ENCODE data around the gene PRSS35. TPM values are rescaled to one million over a fixed set of nuclear protein-coding genes. Genes with fewer than 3 reads are reported as not detected.

PRSS35 gene, protein sequence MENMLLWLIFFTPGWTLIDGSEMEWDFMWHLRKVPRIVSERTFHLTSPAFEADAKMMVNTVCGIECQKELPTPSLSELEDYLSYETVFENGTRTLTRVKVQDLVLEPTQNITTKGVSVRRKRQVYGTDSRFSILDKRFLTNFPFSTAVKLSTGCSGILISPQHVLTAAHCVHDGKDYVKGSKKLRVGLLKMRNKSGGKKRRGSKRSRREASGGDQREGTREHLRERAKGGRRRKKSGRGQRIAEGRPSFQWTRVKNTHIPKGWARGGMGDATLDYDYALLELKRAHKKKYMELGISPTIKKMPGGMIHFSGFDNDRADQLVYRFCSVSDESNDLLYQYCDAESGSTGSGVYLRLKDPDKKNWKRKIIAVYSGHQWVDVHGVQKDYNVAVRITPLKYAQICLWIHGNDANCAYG
- total RNA-seq (2021) (not detected in 2 replicates), Bru-seq, nascent RNA (percentile 6 among the genes with signal in this experiment), BruChase-seq, experiment 1, labeled RNA remaining after a 2-hour chase (percentile 8 among the genes with signal in this experiment), BruChase-seq, experiment 2, labeled RNA remaining after a 6-hour chase (percentile 6 among the genes with signal in this experiment)
- long read RNA-seq: 0 reads

DNA sequence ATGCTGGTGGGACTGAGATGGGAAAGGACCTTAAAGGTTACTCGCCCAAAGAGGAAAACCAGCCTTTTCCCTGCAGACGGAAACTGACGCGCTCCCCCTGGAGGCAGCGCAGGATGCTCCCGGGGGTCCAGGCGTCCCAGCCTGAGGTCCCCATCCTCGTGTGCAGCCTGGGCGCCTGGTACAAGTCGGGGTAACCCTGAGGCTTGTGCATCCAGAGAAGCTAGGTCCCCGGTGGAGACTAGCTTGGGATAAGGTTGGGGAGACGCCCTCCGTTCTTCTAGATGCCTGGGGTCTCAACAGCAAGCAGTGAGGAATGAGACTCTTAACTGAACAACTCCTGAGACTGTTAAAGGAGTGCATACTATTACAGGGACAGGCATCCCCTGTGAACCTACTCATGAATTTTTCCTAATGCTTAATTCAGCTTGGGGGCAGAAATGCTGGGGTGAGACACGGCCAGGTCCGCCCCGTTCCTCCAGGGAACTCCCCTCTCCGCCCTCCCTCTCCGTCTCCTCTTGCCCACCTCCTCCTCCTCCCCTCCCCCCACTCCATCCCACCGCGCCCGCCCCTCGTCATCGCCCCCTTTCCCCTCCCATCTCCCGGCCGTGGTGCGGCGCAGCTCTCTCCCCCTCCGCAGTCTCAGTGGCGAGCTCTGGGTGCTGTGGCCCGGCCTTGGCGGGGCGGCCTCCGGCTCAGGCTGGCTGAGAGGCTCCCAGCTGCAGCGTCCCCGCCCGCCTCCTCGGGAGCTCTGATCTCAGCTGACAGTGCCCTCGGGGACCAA lies at the start of gene PRSS35:
PRSS35 (plus strand) TSS at position 634 of the 781 bp plus-strand sequence. CDS start 10,908 bp downstream, outside the sequence.
- Histone ChIP-seq H3K27me3 (ENCODE audit: insufficient read depth, low read depth) (no peaks in the 10 kb centered on the region), H4K20me1 (ENCODE audit: insufficient read depth) (no peaks in the 10 kb centered on the region), H3K4me1 (replicated peaks; ENCODE audit: insufficient read depth) (no peaks in the 10 kb centered on the region), H2AFZ (peak within 1 kb of the TSS; percentile 71), H3K9me2 (ENCODE audit: insufficient read depth) (no peaks in the 10 kb centered on the region), H3K79me2 (ENCODE audit: low read depth) (no peaks in the 10 kb centered on the region), H3K4me3 (peak within 1 kb of the TSS; percentile 53), H3K27ac (no peak within 1 kb of the TSS), H3K9me3 (ENCODE audit: insufficient read depth, low read depth) (no peaks in the 10 kb centered on the region), H3K4me2 (peak within 1 kb of the TSS; percentile 80), H3F3A (ENCODE audit: insufficient read depth, low read depth) (no peaks in the 10 kb centered on the region), H3K36me3 (ENCODE audit: low read depth) (no peaks in the 10 kb centered on the region)
- POLR2A ChIA-PET (ENCODE audit: unreplicated experiment): no interaction called here
- TF ChIP-seq EZH2 (IDR thresholded peaks at IDR 0.05; ENCODE audit: low read depth): no peak
- TF ChIP-seq, protein P1, sequence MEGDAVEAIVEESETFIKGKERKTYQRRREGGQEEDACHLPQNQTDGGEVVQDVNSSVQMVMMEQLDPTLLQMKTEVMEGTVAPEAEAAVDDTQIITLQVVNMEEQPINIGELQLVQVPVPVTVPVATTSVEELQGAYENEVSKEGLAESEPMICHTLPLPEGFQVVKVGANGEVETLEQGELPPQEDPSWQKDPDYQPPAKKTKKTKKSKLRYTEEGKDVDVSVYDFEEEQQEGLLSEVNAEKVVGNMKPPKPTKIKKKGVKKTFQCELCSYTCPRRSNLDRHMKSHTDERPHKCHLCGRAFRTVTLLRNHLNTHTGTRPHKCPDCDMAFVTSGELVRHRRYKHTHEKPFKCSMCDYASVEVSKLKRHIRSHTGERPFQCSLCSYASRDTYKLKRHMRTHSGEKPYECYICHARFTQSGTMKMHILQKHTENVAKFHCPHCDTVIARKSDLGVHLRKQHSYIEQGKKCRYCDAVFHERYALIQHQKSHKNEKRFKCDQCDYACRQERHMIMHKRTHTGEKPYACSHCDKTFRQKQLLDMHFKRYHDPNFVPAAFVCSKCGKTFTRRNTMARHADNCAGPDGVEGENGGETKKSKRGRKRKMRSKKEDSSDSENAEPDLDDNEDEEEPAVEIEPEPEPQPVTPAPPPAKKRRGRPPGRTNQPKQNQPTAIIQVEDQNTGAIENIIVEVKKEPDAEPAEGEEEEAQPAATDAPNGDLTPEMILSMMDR (conservative IDR thresholded peaks at IDR 0.05): peak; percentile 66
- CTCF ChIA-PET: interaction anchor here (0.6 to 3.3 kb wide), 8 partner anchors 24 to 446 kb away, joined by 3 to 22 read pairs (median 10); partner anchors contain the start of genes DOP1A and UBE3D
- intact Hi-C loops (cut with micrococcal nuclease; ENCODE audit: unreplicated experiment): loop anchor here (1.0 to 5.0 kb wide), 4 partner anchors 80 to 1265 kb away; partner anchors contain the start of genes IBTK and ME1
- peak in 1 of 2 experiments; percentile 59 for DNase-seq
- BruUV-seq (replicated peaks): no TSS peak

DNA sequence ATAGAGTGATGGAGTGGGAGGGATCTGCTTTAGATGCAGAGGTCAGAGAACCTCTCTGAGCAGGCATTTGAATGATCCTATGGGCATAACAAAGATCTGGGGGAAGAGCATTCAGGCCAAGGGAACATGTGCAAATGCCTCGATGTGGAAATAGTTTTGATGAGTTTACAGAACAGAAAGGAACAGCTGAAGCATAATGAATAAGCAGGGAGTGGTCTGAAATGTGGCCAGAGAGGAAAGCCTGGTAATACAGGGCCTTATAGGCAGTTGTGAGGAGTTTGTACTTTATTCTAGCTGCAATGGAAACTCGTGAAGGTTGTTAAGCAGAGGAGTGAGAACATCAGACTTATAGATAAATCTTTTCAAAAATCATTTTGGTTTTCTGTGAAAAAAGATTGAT lies 48.4 kb upstream of the PRSS35 start:
- H3K27ac ChIP-seq: no peak overlapping the region
- POLR2A ChIA-PET (ENCODE audit: unreplicated experiment): no interaction called here
- H3K9me2 ChIP-seq (ENCODE audit: insufficient read depth): no peaks in the 10 kb centered on the region
- no peak for DNase-seq
- TF ChIP-seq EZH2 (IDR thresholded peaks at IDR 0.05; ENCODE audit: low read depth): no peak
- TF ChIP-seq, protein P1 (conservative IDR thresholded peaks at IDR 0.05): no peak
- H4K20me1 ChIP-seq (ENCODE audit: insufficient read depth): no peaks in the 10 kb centered on the region
- H2AFZ ChIP-seq: no peak overlapping the region
- no peaks in the 10 kb centered on the region for H3F3A ChIP-seq (ENCODE audit: insufficient read depth, low read depth)
- CTCF ChIA-PET: no interaction called here
- no peak overlapping the region for H3K4me3 ChIP-seq
- H3K9me3 ChIP-seq (ENCODE audit: insufficient read depth, low read depth): no peaks in the 10 kb centered on the region
- no peaks in the 10 kb centered on the region for H3K27me3 ChIP-seq (ENCODE audit: insufficient read depth, low read depth)
- intact Hi-C loops (cut with micrococcal nuclease; ENCODE audit: unreplicated experiment): no loop called here
- no peak overlapping the region for H3K4me2 ChIP-seq
- no peaks in the 10 kb centered on the region for H3K4me1 ChIP-seq (replicated peaks; ENCODE audit: insufficient read depth)
- H3K36me3 ChIP-seq (ENCODE audit: low read depth): no peaks in the 10 kb centered on the region
- H3K79me2 ChIP-seq (ENCODE audit: low read depth): no peaks in the 10 kb centered on the region
- BruUV-seq (replicated peaks): no TSS peak

DNA sequence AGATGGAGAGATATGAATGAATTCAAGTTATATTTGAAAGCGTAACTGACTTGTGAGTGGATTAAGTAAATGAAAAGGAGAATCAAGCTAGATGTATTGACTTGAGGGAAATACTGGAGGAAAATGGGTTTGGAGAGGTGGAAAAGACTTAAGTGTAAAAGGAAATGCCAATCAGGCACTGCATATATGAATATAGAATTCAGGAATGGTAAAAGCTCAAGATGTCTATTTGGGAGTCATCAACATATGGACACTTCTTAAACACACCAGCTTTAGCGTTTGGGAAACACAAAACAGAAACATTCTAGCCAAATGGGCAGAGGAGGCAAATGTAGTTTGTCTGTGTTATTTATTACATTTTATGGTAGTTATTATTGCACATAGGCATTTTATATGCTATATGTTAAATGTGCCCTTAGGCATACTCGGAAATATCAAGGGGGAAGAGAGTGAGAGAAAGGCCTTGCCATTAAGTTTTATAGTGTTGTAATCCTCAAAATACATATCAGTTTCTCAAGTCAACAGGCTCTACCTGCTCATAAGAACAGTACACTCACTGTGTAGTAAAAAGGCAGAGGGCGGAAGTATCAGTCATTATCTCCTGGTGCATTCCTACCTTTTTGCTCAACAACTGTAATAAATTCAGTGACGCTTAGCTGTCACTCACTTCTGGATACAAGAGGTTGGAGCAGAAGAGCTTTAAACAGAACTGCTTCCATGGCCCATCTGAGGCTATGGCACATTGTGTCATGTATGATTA lies 47.8 kb upstream of the PRSS35 start:
- Histone ChIP-seq H3K9me3 (ENCODE audit: insufficient read depth, low read depth) (no peaks in the 10 kb centered on the region), H3K27ac (no peak overlapping the region), H3F3A (ENCODE audit: insufficient read depth, low read depth) (no peaks in the 10 kb centered on the region), H3K36me3 (ENCODE audit: low read depth) (no peaks in the 10 kb centered on the region), H3K4me1 (replicated peaks; ENCODE audit: insufficient read depth) (no peaks in the 10 kb centered on the region), H3K79me2 (ENCODE audit: low read depth) (no peaks in the 10 kb centered on the region), H4K20me1 (ENCODE audit: insufficient read depth) (no peaks in the 10 kb centered on the region), H3K9me2 (ENCODE audit: insufficient read depth) (no peaks in the 10 kb centered on the region), H3K4me3 (no peak overlapping the region), H2AFZ (no peak overlapping the region), H3K27me3 (ENCODE audit: insufficient read depth, low read depth) (no peaks in the 10 kb centered on the region), H3K4me2 (no peak overlapping the region)
- ChIA-PET CTCF (no interaction called here), POLR2A (ENCODE audit: unreplicated experiment) (no interaction called here)
- BruUV-seq (replicated peaks): no TSS peak
- DNase-seq: peak in 1 of 2 experiments; percentile 57
- intact Hi-C loops (cut with micrococcal nuclease; ENCODE audit: unreplicated experiment): no loop called here
- TF ChIP-seq, protein P1 (conservative IDR thresholded peaks at IDR 0.05): no peak
- TF ChIP-seq EZH2 (IDR thresholded peaks at IDR 0.05; ENCODE audit: low read depth): no peak
